OCI-LY7 (cell line): Measurements from ENCODE around the gene PHLDA3.

Experiments used
- CTCF ChIP-seq: fragments of 200-600 bp; sonication (generic); conservative IDR thresholded peaks from 2 replicates; pipeline ENCODE4 v1.5.1; 2014; ENCODE audit warnings: mild to moderate bottlenecking, antibody characterized with exemption, low read length, moderate library complexity, mixed read lengths
- EZH2phosphoT487 ChIP-seq: fragments of 200-600 bp; sonication (generic); IDR thresholded peaks from 2 replicates; pipeline ENCODE4 v1.6.1; 2018; ENCODE audit warnings: low read depth, borderline replicate concordance, mild to moderate bottlenecking, mixed run types, antibody characterized with exemption, low read length, moderate library complexity, mixed read lengths

GRCh38 chr1:201495551-201496295 is 26.7 kb upstream of the PHLDA3 start:
- TF ChIP-seq EZH2phosphoT487: no peak
- TF ChIP-seq CTCF: no peak
